Fibroblast of lung (primary cell): Measurements from ENCODE around the gene ANAPC13. TPM values are rescaled to one million over a fixed set of nuclear protein-coding genes. Genes with fewer than 3 reads are reported as not detected.

Experiments used
- DNase-seq, 2 donors: peaks; one replicate each; pipeline versions ENCODE4 v3.0.0 to v3.0.0-alpha.2; 2010; ENCODE audit warnings: low read depth in 2 of 2
- H2AFZ ChIP-seq: 2 replicates; pipeline ENCODE4 v1.5.1; 2012; ENCODE audit warnings: low read length, control low read depth, inconsistent platforms
- H3K27ac ChIP-seq: 2 replicates; pipeline ENCODE4 v1.5.1; 2011; ENCODE audit warnings: low read length, control low read depth; ENCODE audit not compliant: insufficient read depth
- H3K27me3 ChIP-seq: 2 replicates; pipeline ENCODE4 v1.5.1; 2011; ENCODE audit warnings: mild to moderate bottlenecking, low read length; ENCODE audit not compliant: control insufficient read depth, insufficient read depth
- H3K36me3 ChIP-seq: 2 replicates; pipeline ENCODE4 v1.5.1; 2011; ENCODE audit warnings: low read length; ENCODE audit not compliant: control insufficient read depth, insufficient read depth
- H3K4me1 ChIP-seq: 2 replicates; pipeline ENCODE4 v1.5.1; 2011; ENCODE audit warnings: low read length; ENCODE audit not compliant: control insufficient read depth, insufficient read depth; ENCODE audit errors: extremely low read depth
- H3K4me2 ChIP-seq: 2 replicates; pipeline ENCODE4 v1.5.1; 2011; ENCODE audit warnings: low read length, control low read depth; ENCODE audit not compliant: insufficient read depth; ENCODE audit errors: extremely low read depth
- H3K4me3 ChIP-seq, 4 experiments: fragments of 200-600 bp in 1 of 4; sonication (generic) in 1 of 4; replicated peaks in 1 of 4; 2 replicates each; pipeline ENCODE4 v1.5.1; 2011 to 2016; ENCODE audit warnings: low read length in 4 of 4, low read depth in 3 of 4, mild to moderate bottlenecking in 3 of 4, control low read depth in 2 of 4, inconsistent platforms in 1 of 4, mixed read lengths in 1 of 4; ENCODE audit not compliant: insufficient read depth in 1 of 4; ENCODE audit errors: control extremely low read depth in 1 of 4
- H3K79me2 ChIP-seq: 2 replicates; pipeline ENCODE4 v1.5.1; 2012; ENCODE audit warnings: mild to moderate bottlenecking, low read length, inconsistent platforms; ENCODE audit not compliant: control insufficient read depth, insufficient read depth
- H3K9ac ChIP-seq: 2 replicates; pipeline ENCODE4 v1.5.1; 2011; ENCODE audit warnings: mild to moderate bottlenecking, low read length, control low read depth; ENCODE audit not compliant: insufficient read depth
- H3K9me3 ChIP-seq: 2 replicates; pipeline ENCODE4 v1.5.1; 2012; ENCODE audit warnings: low read depth, low read length; ENCODE audit not compliant: control insufficient read depth, insufficient read depth
- H4K20me1 ChIP-seq: 2 replicates; pipeline ENCODE4 v1.5.1; 2011; ENCODE audit warnings: low read length; ENCODE audit not compliant: control insufficient read depth, insufficient read depth; ENCODE audit errors: extremely low read depth
- CTCF ChIP-seq, 2 donors: IDR thresholded peaks in 1 of 2; conservative IDR thresholded peaks in 1 of 2; 1 replicate in 1 of 2; 2 replicates in 1 of 2; pipeline ENCODE4 v1.5.1; 2011 to 2012; ENCODE audit warnings: low read length in 2 of 2, control low read depth in 1 of 2, inconsistent platforms in 1 of 2, low read depth in 1 of 2, mild to moderate bottlenecking in 1 of 2
- EZH2 ChIP-seq: IDR thresholded peaks from 2 replicates; pipeline ENCODE4 v1.5.1; 2012; ENCODE audit warnings: low read length, control low read depth, mild to moderate bottlenecking; ENCODE audit errors: missing control alignments
- polyA plus RNA-seq, 2 donors: library from polyadenylated mRNA; depleted of rRNA in 1 of 2; stranded (reverse) in 1 of 2; unstranded in 1 of 2; fragments of >200 nt; gene quantifications; 2 replicates each; pipeline ENCODE4 v1.2.1, GENCODE V29; 2011 to 2012; ENCODE audit warnings: missing spikeins in 1 of 2
- total RNA-seq: library from RNA; depleted of rRNA; stranded (reverse); fragments of >200 nt; gene quantifications from 2 replicates; pipeline ENCODE4 v1.2.1, GENCODE V29; 2014

ANAPC13 gene
- total and polyA plus RNA-seq, 2 donors (not counting 1 experiment from before 2014, with no cell fraction given): 93.3 to 110 TPM

DNA sequence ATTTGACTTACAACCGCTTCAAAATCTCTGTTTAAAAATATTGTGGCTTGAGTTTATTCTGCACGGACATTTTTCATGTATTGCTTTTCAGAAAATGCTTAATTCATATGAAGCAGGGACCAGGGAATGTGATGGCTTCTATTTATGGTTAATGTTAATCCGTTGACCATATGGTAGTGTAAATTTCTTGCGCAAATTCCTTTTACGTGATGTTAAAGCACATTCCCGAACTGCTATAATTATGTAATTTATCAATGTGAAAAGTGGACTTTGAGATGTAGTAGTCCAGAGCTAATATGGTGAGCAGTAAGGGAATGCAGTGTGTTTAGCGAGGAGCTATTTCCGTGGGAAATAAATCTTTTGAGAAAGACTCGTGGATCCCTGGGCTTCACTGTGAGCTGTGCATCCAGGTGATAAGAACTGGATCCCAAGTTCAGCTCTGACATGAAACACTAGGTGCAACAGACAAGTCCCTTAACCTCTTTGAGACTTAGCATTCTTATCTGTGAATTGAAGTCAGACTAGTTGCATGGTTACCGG lies 27.3 kb downstream of the ANAPC13 start:
- no peak for DNase-seq
- no peak overlapping the region for H3K27ac ChIP-seq
- H3K4me3 ChIP-seq: no peak overlapping the region
- H3K36me3 ChIP-seq: no peaks in the 10 kb centered on the region
- peaks cover 15% of the 10 kb centered on the region for H3K4me1 ChIP-seq
- no peaks in the 10 kb centered on the region for H3K9me3 ChIP-seq
- no peaks in the 10 kb centered on the region for H3K79me2 ChIP-seq
- H4K20me1 ChIP-seq: no peaks in the 10 kb centered on the region
- TF ChIP-seq CTCF (conservative IDR thresholded peaks at IDR 0.05 in 1 of 2, IDR thresholded peaks at IDR 0.05 in 1 of 2; ENCODE audit: low read depth in 1 of 2, low read length in 2 of 2): no peak
- TF ChIP-seq EZH2: no peak
- no peaks in the 10 kb centered on the region for H3K27me3 ChIP-seq
- no peak overlapping the region for H3K4me2 ChIP-seq
- no peak overlapping the region for H3K9ac ChIP-seq
- H2AFZ ChIP-seq: no peak overlapping the region

- TF ChIP-seq EZH2 (no peak), CTCF (conservative IDR thresholded peaks at IDR 0.05 in 1 of 2, IDR thresholded peaks at IDR 0.05 in 1 of 2; ENCODE audit: low read depth in 1 of 2, low read length in 2 of 2) (no peak)
- Histone ChIP-seq H3K27ac (no peak overlapping the region), H2AFZ (no peak overlapping the region)
Observed at GRCh38 chr3:134457376-134458074, 28.3 kb downstream of the ANAPC13 start.

GRCh38 chr3:134453631-134454030 lies 32.2 kb downstream of the ANAPC13 start:
- Histone ChIP-seq H4K20me1 (no peaks in the 10 kb centered on the region), H3K27ac (no peak overlapping the region), H3K4me2 (no peak overlapping the region), H3K9me3 (no peaks in the 10 kb centered on the region), H3K36me3 (no peaks in the 10 kb centered on the region), H3K79me2 (no peaks in the 10 kb centered on the region), H3K4me3 (no peak overlapping the region), H3K4me1 (no peaks in the 10 kb centered on the region), H3K27me3 (no peaks in the 10 kb centered on the region), H2AFZ (no peak overlapping the region), H3K9ac (no peak overlapping the region)
- no peak for DNase-seq
- TF ChIP-seq EZH2: no peak
- TF ChIP-seq CTCF (conservative IDR thresholded peaks at IDR 0.05 in 1 of 2, IDR thresholded peaks at IDR 0.05 in 1 of 2; ENCODE audit: low read depth in 1 of 2, low read length in 2 of 2): peak in 1 of 2 donors; percentile 19

More at GRCh38 chr3:134457376-134458074, 28.3 kb downstream of the ANAPC13 start:
- Histone ChIP-seq H3K4me3 (no peak overlapping the region), H3K4me1 (peaks cover 10% of the 10 kb centered on the region), H3K79me2 (no peaks in the 10 kb centered on the region), H3K36me3 (no peaks in the 10 kb centered on the region), H3K4me2 (no peak overlapping the region), H4K20me1 (no peaks in the 10 kb centered on the region), H3K9ac (no peak overlapping the region), H3K27me3 (no peaks in the 10 kb centered on the region), H3K9me3 (no peaks in the 10 kb centered on the region)
- no peak for DNase-seq
